ENCODE measurements around the gene ECEL1.

DNA sequence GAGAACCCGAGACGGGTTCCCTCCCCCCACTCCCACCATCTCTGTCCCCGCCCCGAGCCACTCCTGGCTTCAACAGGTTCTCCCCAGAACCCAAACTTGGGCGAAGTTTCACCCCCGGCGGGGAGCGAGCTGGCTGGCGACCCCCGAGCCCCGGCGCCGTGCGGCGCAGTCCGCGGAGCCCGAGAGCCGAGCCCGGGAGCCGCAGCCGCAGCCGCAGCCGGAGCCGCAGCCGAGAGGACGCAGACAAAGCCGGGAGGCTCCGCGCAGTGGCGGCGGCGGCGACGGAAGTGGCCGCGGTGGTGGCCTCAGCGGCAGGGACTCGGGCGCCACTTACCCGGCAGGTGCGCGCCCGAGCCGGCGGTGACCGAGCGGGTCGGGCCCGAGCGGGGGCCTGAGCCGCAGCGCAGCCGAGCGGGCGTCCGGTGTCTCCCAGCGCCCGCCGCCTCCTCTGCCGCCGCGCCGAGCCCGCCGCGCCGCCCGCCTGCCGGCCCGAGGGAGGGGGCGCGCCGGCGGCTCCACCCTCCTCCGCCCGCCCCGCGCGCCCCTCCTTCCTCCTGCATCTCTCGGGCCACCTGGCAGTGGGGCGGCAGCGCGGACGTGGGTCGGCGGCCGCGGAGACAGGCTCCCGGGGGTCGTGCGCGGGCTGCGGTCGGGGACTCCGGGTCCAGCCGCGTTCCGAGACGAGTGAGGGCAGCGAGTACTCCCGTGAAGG lies at the start of gene ECEL1:
- TF ChIP-seq, protein P1, sequence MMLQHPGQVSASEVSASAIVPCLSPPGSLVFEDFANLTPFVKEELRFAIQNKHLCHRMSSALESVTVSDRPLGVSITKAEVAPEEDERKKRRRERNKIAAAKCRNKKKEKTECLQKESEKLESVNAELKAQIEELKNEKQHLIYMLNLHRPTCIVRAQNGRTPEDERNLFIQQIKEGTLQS (CRISPR knock-in tag; conservative IDR thresholded peaks at IDR 0.05) = no peak
- TF ChIP-seq, protein P2, sequence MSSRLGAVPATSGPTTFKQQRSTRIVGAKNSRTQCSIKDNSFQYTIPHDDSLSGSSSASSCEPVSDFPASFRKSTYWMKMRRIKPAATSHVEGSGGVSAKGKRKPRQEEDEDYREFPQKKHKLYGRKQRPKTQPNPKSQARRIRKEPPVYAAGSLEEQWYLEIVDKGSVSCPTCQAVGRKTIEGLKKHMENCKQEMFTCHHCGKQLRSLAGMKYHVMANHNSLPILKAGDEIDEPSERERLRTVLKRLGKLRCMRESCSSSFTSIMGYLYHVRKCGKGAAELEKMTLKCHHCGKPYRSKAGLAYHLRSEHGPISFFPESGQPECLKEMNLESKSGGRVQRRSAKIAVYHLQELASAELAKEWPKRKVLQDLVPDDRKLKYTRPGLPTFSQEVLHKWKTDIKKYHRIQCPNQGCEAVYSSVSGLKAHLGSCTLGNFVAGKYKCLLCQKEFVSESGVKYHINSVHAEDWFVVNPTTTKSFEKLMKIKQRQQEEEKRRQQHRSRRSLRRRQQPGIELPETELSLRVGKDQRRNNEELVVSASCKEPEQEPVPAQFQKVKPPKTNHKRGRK (CRISPR knock-in tag; IDR thresholded peaks at IDR 0.05; ENCODE audit: borderline replicate concordance) = no peak
- TF ChIP-seq, protein P3, sequence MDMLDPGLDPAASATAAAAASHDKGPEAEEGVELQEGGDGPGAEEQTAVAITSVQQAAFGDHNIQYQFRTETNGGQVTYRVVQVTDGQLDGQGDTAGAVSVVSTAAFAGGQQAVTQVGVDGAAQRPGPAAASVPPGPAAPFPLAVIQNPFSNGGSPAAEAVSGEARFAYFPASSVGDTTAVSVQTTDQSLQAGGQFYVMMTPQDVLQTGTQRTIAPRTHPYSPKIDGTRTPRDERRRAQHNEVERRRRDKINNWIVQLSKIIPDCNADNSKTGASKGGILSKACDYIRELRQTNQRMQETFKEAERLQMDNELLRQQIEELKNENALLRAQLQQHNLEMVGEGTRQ (CRISPR knock-in tag; IDR thresholded peaks at IDR 0.05) = no peak
